ENCODE measurements around the gene MIR17HG.
"Not testable (repeated sequence)": the region's sequence is repeated elsewhere in the genome, so short reads cannot be mapped to it uniquely, and the experiment has no call there.

The MIR17HG gene

DNA sequence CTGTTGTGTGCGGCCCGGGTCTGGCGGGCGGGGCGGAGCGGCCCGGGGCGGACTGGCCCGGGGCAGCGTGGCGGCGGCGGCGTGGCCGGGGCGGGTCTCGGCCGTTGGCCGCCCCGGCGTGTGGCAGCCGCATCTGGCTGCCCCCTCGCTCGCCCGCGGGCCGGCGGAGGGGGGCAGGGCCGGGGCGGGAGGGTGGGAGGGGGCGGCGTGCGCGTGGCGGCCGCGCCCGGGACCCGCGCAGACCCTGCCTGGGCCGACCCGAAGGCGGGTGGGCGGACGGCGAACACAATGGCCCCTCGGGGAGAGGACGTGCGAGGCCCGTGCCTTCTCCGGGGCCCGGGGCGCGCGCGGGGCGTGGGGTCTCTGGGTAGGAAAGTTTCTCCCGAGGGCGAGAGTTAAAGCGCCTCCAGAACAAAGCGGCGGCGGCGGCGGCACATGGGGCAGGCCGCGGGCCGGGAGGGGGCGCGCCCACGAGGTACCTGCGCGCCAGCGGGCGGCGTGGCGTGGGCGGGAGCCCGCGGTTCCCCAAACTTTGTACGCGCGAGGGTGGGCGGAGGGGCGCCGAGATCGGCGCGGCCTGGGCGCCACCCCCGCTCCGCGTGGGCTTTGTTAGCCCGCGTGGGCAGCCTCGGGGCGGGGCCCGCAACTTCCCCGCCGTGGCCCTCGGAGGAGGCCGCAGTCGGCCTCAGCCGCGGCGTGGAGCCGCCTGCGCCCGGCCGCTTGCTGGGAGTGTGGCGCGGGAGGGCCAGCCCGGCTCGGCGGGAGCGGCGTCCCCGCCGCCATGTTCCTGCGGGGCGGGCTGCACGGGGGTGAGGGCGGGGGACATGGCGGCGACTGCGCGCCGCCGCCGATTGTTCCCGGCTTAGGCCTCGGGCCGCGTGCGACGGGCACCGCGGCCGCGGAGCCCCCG is 764 bp downstream of the MIR17HG start:
- DNase-seq: peak; percentile 64

DNA sequence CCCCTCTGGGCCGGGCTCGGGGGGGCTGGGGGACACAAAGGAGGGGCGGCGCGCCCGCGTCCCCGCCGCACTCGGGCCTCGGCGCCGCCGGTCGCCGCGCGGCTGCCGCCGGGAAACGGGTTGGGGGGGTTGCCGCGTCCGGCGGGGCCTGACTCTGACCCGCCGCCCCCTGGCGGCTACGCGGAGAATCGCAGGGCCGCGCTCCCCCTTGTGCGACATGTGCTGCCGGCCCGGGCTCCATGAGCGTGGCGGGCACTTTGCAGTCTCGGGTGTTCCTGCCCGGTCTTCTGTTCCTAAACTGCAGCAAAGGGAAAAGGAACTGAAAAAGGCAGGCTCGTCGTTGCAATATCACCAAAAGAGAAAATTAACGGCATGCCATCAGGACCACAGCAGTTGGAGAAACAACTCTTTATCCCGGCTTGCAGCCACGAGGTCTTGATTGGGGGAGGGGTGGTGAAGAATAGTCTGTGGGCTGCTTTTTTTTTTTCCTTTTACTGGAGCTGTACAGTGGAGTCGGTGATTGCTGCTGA is 1.5 kb downstream of the MIR17HG start:
- peak; percentile 83 for DNase-seq

DNA sequence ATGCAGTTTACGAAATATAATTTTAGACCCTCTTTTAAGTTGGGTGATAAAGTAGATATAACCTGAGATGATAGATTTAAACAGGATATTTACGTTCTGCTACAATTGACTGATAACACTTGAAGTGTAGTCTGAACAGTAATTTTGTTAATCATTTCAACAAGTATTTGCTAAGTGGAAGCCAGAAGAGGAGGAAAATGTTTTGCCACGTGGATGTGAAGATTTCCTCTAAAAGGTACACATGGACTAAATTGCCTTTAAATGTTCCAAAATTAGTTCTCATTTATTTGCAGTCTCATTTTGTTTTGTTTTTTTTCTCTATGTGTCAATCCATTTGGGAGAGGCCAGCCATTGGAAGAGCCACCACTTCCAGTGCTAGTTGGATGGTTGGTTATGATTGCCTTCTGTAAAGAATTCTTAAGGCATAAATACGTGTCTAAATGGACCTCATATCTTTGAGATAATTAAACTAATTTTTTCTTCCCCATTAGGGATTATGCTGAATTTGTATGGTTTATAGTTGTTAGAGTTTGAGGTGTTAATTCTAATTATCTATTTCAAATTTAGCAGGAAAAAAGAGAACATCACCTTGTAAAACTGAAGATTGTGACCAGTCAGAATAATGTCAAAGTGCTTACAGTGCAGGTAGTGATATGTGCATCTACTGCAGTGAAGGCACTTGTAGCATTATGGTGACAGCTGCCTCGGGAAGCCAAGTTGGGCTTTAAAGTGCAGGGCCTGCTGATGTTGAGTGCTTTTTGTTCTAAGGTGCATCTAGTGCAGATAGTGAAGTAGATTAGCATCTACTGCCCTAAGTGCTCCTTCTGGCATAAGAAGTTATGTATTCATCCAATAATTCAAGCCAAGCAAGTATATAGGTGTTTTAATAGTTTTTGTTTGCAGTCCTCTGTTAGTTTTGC is 2.8 kb downstream of the MIR17HG start:
- no peak for DNase-seq

DNA sequence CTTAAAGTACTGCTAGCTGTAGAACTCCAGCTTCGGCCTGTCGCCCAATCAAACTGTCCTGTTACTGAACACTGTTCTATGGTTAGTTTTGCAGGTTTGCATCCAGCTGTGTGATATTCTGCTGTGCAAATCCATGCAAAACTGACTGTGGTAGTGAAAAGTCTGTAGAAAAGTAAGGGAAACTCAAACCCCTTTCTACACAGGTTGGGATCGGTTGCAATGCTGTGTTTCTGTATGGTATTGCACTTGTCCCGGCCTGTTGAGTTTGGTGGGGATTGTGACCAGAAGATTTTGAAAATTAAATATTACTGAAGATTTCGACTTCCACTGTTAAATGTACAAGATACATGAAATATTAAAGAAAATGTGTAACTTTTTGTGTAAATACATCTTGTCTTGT is 3.6 kb downstream of the MIR17HG start:
- no peak for DNase-seq

DNA sequence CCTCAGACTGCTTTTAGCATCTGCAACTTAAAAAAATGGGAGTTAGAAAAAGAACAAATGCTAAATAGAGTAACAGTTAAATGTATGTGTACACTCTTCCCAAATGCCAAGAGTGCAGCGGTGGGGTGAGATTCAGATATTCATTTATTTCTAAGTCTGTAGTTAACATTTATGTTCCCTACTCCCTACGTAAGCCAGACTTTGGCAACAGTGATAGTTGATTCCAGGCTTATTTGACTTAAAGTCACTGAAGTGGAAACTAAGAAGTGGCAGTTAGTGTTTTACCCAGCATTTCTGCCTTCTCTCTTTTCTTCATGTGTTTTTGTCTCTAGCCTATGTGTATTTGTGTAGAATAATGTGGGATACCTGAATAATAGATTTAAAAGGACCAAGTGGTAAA is 4.5 kb downstream of the MIR17HG start:
- DNase-seq: no peak

DNA sequence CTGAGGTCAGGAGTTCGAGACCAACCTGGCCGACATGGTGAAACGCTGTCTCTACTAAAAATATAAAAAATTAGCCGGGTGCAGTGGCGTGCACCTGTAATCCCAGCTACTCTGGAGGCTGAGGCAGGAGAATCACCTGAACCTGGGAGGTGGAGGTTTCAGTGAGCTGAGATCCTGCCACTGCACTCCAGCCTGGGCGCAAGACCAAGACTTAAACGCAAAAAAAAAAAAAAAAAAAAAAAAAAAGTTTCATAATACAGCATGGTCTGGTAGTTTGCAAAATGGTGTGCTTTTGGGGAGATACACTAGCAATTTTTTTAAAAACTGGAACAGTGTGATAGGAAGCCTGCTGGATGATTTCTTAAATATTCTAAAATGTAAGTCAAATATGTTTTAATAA is 5.4 kb downstream of the MIR17HG start:
- not testable (repeated sequence) for DNase-seq

DNA sequence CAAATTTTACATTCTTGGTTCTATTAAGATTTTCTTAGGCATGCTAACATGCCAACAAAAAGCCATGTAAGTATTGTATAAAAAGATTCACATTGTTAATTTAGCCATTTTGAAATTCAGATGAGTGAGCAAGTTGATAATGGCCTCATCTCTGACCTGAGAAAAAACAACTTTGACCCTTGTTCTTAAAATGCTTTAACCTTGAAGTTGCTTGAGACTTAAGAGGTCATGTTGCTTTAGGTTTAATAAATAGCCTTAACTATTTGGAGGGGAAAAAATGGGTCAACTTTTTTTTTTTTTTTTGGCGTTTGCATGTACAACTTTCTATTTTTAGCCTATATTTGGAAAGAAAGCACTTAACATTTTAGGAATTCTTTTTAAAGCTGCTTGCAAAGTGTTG is 6.0 kb downstream of the MIR17HG start:
- DNase-seq: no peak

DNA sequence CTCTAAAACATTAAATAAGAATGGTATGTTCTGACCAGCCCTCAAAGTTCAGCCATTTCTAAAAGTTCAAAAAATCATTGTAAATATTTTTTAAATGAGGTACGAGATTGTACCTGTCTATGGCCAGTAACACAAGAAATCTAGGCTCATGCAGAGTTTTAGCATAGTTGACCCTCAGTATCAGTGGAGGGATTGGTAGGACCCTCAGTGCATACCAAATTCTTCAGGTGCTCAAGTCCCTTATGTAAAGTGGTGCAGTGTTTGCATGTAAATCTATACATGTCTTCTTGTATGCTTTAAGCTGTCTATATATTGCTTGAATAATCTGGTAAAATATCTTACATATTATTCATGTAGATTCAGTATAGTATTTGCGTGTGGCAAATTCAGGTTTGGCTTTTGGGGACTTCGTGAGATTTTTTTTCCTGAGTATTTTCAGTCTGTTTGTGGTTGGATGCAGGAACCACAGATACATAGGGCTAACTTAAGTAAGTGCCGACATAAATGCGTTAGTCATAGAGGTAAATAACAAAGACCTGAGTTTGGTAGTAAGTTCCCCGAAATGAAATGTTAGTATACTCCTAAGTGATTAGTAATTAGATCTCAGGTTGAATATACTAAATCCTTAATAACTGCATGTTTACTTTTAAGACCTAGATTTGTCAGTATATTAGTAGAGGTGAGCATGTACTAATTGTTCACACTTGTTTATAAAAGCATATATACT is 7.8 kb downstream of the MIR17HG start:
- no peak for DNase-seq

DNA sequence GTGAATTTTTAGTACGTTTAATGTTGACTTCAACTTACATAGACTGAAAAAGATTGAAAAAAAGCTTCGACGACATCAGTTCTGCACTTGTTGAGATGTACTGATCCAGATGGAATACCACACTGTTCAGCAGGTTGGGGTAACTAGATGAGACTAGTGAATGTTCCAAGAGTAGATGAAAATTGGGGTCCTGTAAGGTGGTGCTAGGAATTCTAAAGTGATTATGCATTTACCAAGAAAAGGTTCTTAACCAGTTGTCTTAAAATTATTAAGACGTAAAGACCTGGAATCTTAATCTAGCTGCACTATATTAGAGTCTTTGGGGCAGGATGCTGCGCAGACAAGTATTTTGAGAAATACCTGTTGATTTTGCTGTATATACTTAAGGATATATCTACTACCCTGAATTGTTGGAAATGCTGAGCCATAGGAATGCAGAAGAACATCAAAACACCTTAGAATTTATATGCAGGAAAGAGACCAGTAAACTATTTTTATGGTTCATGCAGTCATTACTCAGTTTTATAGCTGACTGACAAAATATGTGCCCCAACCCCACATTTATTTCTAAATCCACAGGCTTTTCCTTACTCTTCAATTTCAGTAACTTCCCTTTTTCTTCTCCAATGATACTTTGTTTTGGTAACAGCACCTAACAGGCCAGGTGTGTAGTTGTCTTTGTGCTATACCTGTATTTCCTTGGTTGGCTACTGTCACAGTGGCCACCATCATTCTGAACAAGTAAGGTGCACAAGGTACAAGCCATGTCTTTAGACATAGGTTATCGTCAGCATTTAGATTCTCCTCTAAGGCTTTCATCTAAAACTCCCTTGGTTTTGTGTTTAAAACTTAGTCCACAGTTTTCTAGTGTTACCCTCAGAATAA is 8.6 kb downstream of the MIR17HG start:
- no peak for DNase-seq

DNA sequence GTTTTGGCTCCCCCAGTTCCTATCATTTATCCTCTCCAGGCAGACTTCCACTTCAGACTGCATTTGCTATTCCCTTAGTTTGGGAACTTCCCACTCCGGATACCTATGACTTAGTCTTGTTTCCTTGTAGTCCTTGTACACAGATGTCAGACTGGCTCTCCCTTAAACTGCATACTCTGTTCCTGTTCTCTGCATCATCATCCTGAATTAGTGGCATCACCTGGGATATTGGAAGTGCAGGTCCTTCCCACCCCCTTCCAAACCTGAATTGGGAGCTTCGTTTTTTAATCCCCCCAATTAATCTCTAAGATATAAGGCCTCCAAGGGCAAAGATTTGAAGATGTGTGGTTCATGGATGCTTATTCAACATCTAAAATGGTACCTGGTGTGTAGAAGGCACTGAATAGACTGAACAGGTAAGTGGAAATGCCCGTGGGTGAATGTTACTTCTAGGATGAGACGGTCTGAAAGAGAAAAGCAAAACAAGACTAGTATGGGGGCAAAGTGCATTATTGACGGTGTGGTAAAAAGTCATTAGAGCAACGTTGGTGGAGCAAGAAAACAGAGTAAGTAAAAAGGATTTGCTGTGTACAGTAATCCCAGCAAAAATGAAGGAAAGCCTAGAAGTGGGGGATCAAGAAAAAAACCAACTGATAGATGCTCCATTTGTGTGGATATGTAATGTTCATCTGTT is 9.6 kb downstream of the MIR17HG start:
- no peak for DNase-seq

DNA sequence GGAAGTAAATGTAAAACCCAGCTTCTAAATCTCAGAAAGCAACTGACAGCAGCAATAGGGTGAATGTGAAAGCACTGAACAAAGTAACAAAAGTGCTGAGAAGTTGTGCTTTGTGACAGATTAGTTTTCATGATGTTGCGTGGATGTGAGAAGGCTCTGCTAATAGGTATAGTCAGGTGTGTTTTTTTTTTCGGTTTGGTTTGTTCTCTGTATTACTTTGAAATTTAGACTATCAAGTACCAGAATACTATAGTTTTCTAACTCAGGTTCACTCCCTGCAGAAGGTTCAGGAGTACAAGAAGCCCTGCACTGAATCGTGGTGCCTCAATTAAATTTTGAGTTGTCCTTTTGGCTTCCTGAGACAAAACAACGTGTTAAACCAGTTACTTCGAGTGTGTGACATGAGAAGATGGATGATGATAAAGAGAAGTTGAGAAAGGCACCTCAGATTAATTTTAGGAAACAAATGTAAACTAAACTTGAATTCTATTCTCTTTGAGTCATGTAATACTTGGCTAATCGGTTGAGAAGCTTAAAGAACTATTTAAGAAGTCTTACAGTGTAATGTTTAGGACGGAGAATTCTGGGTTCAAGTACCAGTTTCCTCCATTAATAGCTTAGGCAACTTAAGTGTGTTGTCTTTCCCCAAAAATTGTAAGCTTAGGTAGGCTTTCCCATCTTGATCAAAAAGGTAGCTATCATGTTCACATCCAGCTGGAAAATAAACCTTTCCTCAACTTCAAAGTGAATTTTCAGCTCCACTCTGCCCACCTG is 10.3 kb downstream of the MIR17HG start:
- no peak for DNase-seq

DNA sequence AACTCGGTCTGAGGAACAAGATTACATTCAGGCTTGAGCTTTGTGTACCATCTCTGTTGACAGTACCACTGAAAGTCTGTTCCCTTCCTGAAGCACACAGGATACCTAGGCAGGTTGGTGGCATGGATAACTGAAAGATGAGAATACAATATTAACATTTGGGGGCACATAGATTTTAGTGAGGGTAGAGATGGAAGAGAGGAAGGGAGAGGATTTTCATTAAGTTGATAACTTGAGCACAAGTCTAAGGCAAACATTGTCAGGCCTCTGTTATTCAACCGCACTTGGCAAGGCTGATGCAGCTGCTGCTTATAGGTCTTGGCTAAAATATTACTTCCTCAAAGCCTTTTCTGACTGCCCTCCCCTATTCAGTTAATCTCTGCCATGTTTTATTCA is 10.9 kb downstream of the MIR17HG start:
- DNase-seq: no peak

DNA sequence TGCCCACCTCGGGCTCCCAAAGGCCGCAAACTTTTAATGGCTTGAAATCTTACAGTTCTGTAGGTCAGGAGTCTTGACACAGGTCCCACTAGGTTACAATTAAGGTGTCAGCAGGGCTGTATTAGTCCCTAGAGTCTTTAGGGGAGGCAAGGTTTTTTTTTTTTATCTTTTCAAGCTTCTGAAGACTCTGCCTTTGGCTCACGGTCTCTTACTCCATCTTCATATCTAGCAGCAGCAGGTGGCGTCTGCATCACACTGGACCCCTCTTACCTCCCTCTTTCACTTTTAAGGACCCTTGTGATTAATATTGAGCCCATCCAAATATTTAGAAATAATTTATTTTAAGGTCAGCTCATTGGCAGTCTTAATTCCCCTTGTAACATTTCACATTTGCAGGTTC is 11.6 kb downstream of the MIR17HG start:
- DNase-seq: no peak

DNA sequence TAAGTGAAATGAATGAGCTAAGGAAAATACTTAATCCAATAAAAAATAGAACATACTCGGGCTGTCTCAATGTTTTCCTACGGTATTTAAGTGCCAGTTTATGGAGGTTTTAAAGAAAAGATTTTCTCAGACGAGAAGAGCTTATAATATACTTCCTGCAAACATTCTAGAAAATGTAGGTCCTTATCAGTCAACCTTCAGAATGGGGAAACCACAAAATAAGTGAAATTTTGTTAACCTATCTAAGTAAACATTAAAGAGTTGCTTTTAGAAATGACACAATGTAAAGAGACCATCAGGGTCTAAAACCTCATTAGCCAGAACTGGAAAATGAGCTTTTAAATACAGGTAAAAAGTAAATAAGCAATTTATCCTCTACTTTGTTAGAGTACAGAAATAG is 12.1 kb downstream of the MIR17HG start:
- DNase-seq: no peak

DNA sequence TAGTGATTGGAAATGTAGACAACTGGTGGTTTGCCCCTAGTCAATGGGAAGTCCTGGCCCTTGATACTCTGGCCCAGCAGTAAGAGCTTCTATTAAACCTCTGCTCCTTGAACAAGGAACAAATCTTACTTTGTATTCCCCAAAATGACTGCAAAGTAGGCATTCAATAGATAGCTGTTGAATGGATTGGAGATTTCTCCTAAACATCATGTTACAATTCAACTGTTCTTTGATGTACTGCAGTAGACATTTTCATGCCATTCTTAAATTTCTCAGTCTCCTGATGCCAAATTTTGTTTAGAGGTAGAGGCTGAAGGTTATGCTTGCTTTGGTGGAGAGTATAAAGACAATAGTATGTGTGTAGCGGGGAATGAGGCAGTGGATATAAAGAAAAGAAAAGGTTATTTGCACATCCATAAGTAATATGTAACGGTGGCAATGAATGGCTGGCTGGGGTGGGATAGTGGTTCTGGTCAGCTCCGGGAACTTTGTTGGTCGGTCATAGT is 12.8 kb downstream of the MIR17HG start:
- DNase-seq: no peak

DNA sequence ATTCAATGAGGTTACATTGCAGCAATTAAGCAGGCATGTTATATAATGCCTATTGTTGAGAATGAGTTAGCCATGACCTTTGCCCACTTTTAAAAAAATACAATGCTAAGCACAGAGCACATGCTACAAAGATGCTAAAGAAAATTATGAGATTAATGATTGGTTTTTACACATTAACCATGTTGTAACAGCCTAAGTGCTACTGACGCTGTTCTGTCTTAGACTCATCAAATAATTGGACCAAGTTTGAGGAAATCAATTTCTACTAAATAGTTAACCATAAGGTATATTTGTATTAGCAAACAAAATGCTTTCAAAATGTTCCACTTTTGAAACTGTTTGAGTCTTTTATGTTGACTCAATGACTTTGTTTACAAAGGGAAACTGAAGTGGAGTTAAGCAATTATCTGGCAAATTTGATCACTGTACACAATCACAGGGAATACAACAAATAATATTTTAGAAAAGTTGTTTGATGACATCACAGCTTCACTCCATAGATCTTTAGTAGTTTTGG is 14.3 kb downstream of the MIR17HG start:
- no peak for DNase-seq

DNA sequence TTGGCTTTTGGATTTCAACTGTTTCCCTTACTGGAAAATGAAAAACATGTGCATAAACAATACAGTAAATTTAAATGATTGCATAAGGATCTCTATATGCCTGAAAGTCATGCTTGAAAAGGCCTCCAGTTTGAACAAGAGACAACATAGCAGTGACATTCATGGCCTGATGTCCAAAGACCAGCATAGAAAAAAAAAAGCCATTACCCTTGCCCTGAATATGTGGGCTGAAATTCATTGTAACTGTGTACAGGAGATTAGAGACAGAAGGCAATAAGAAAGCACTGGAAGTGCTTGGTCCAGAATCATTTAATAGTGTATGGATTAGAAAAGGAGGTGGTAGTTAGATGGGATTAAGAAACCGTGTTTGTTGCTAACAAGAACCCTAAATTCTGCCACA is 15.4 kb downstream of the MIR17HG start:
- no peak for DNase-seq

DNA sequence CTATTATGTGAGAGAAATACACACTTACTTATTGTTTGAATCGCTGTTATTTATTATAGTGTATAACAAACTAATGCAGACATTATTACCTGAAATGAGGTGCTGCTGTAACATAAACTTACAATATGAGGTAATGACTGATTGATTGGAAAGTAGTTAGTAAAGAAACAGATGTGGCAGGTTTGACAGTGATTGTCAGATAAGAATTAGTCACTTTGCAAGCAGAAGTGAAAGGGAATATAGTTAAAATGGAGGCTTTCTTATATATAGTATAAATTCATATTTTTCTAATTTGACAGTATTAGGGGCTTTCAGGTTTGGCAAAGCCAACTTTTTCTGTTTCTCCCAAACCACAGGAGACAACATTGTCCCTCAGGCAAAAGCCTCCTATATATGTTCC is 20.6 kb downstream of the MIR17HG start:
- no peak for DNase-seq

DNA sequence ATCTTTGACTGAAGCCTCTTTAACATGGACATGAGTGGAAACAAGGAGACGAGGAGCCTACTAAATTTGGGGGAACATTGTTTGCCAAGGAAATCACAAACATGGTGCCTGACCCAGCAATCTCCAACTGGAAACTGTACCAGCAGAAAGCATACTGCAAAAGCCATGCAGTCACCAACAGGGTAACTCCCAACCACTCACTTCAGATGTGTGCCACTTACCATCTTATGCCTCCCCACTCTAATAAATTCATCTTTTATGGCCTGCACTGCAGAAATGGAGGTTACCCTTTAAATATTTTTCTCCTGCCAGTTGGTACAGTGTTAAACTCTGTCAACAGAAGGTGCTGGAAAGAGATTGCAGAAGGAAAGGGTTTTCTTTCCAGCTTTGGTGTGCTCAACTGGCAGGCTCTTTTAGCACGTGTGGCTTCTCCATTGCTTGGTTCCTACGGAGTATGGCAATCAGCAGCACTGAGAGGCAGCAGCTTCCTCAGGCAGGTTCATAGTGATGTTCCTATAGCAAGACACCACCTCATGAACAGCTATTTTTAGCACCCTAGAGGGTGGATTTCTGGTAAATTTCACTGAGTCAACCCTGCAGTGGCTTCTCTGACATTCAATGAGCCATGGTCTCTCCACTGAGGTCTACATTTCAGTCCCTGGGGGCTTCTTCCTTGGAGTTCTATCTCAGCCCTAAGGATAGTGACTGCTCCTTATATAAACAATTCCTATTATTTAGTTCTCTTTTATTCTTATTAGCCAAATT is 21.4 kb downstream of the MIR17HG start:
- DNase-seq: no peak

All from effector CD8-positive, alpha-beta T cell (primary cell).